Astrocyte (in vitro differentiated cells and primary cell): ENCODE measurements around the gene FCHO2.

Experiments used
- CTCF ChIP-seq: IDR thresholded peaks from 2 replicates; pipeline ENCODE4 v1.5.1; 2011; ENCODE audit warnings: low read depth, mild to moderate bottlenecking, inconsistent platforms, low read length, moderate library complexity; ENCODE audit not compliant: insufficient read depth
- EZH2 ChIP-seq: IDR thresholded peaks from 2 replicates; pipeline ENCODE4 v1.6.1; 2012; ENCODE audit warnings: mild to moderate bottlenecking, low read length, inconsistent platforms; ENCODE audit not compliant: insufficient read depth

GRCh38 chr5:73114044-73114688 lies 158.3 kb downstream of the FCHO2 start:
- TF ChIP-seq CTCF (no peak), EZH2 (no peak)
